GM11168 (cell line): ENCODE data around the gene FOXJ3.

Experiments
- in situ Hi-C: fragments of 300-500 bp; cut with MboI; formaldehyde crosslinking; loops from one replicate; pipeline ENCODE4 v1.12.0; 2022; ENCODE audit warnings: low sequenced_read_pairs; ENCODE audit not compliant: unreplicated experiment

Gene FOXJ3

DNA sequence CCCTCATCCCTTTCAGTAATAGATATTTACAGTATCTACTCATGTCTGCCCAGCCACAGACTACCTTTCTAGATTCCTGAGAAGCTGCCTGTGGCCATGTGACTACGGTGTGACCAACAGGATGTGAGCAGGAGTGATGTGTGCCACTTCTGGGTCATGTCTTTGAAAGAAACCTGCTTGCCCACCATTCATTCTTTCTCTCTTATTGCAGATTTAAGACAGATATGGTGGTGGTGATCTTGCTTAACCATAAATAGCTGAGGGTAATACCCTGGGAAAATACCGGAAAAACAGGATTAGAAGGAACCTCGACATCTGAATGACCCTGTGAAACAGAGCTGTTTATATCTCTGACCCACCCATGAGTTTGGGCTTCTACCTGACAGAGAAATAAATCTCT lies 128.9 kb downstream of the FOXJ3 start:
- in situ Hi-C loops = no loop called here

DNA sequence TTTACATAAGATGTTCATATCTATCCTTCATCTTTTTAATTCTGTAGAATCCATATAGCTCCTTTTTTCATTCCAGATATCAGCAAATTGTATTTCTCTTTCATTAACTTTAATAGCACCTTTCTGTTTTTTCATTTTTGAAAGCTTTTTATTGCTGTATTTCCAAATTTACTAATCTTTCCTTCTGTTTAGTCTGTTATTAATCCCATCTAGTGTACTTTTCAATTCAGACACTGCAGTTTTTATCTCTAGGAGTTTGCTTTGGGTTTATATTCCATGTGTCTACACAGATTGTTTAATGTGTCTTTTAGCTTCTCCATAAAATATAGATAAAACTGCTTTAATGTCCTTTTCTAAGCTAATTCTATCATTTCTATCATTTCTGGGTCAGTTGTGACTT lies 133.0 kb downstream of the FOXJ3 start:
- in situ Hi-C loops = no loop called here

DNA sequence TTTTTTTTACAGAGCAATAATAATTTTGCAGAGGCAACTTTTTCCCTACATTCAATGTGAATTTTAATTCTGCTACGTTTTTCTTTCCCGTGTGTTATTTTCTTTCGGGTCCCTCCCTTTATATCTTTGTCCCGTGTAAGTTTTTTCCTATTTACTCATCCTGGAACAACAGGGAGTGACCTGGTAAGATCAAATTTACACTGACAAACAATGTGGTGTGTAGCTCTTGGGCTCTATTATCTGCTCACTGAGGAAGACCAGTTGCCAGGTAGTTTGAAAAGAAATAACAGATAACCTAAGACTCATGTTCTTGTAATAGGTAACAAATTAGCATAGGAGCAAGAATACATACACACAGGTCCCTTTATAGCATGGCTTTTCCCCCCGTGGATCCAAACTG lies 136.8 kb downstream of the FOXJ3 start:
- in situ Hi-C loops = no loop called here

DNA sequence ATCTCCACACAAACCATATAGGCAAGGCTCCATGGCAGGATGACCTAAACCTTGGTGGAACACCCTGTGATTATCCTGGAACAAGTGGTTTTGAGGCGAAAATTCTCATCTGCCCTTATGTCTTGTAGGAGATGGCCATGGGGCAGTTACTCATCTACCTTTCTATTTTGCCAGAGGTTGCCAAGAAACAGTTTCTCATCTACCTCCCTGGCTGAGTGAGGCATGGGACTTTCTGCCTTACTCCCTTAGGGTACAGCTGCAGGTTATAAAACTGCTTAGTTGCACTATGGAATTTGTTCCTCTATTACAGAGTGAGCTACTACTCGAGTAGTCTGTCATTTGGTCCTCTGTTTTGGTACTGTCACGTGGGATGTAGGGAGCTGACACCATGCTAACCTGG lies 139.2 kb downstream of the FOXJ3 start:
- in situ Hi-C loops = no loop called here

DNA sequence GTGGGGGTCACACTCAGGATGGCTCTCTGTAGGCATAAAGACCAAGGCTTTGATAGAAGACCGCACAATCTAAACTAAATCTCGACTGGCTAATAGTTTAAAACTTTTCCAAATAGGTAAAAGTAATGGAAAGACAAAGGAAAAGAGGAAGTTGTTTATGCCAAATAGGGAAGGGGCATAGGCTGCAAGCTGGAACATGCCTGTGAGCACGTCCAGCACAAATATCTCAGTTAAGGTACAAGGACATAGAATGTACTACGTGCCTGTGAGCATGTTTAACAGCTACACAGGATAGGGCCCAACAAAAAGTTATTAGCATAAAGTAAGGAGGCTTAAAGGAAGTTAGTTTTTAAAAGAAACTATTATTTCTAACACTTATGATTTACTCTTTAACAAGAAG lies 142.9 kb downstream of the FOXJ3 start:
- in situ Hi-C loops = no loop called here

DNA sequence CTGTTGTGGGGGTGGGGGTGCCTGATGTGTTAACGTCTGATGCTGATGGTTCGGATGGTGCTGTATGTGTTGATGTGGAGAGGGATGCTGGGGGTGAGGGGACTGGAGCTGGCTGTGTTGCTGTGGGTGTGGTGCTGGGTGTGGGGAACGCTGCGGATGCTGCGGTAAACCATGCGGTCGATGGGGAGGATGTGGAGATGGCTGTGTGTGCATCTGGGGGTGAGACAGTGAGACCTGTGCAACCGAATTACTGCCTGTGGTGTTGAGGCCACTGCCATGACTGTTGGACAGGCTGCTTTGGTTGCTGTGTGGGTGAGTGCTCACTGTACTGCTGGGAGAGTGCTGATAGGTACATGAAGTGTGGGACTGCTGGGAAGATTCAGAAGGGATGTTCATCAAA lies 143.7 kb downstream of the FOXJ3 start:
- in situ Hi-C loops = no loop called here

DNA sequence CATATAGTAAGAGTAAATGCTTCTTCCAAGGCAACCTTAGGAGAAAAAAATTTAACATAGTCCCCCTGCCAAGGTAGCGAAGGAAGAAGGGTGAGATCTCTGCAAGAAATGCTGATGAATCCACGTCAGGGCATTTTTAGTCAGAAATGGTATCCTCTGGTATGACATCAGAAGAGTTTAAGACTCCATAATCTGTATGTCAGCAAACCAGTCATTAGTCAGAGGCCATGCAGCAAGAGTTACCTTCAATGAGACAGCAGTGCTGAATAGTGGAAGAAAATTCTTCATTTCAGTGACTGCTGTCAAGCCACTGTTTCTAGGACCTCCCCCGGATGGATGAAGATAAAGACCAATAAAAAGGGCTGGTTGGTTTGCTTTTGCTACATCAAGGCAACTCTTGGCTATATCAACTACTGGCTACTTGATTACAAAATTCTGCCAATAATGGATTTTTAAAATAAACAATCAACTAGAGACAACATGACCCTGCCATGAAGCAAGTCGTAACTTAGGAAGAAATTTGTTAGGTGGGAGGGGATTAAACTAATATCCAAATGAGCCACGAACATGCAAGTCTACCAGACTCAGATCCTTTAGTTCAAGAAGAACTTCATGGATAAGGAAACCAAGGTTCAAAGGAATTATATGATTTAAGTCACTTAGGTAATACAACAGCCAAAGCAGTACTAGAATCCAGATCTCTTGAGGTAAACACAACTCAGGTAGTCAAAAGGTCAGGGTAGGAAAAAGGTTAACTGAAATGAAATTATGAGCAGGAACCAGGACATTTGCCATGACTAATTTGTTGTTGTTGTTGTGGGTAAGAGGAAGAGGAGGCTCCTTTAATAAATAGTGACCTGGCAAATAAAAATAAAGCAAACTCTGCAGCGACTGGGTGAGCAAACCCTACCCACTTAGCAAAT lies 144.8 kb downstream of the FOXJ3 start:
- in situ Hi-C loops = no loop called here

DNA sequence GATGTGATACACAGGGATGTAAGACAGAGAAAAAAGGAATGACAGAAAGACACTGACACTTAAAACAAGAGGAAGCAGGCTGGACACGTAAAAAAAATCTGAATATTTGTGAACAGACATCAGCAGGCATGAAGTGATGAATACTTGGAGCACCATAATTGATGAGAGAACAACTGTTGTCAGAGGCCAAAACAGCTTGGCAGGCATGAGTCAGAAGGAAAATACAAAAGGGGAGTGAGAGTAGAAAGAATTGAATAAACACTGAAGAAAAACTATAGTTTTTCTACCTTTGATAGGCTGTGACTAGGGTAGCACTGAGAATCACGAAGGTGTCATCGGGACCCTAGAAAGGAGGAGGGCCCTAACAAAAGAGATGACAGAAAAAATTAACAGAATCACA lies 148.9 kb downstream of the FOXJ3 start:
- in situ Hi-C loops = no loop called here

DNA sequence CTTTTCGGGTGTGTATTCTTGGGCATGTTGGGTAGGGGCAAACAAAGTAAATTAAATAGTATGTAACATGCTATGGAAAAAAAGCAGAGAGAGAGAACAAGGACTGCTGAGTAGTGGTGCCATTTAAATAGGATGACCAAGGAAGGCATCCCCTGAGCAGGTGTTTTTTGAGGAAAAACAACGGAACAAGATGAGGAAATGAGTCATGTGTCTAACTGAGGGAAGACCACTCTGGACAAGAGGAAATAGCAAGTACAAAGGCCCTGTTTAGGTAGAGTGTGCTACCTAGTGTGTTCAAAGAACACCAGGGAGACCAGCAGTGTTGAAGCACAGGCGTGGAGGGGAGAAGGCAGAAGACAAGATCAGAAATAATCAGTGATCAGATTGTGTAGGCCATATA lies 150.4 kb downstream of the FOXJ3 start:
- in situ Hi-C loops = no loop called here

DNA sequence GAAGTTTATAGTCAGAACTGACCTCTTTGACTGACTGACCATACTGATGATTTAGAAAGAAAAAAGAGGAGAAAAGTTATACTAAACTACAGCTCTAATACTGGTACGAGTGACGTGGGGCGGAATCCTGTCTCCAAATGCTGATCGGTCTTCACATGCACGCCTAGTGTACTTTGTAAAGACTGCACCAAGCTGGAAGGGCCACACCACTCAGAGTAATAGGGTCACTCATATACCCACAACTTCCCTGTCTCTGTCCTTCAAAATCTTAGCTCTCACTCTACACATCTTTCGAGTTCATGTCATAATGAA lies 151.1 kb downstream of the FOXJ3 start:
- in situ Hi-C loops = no loop called here

DNA sequence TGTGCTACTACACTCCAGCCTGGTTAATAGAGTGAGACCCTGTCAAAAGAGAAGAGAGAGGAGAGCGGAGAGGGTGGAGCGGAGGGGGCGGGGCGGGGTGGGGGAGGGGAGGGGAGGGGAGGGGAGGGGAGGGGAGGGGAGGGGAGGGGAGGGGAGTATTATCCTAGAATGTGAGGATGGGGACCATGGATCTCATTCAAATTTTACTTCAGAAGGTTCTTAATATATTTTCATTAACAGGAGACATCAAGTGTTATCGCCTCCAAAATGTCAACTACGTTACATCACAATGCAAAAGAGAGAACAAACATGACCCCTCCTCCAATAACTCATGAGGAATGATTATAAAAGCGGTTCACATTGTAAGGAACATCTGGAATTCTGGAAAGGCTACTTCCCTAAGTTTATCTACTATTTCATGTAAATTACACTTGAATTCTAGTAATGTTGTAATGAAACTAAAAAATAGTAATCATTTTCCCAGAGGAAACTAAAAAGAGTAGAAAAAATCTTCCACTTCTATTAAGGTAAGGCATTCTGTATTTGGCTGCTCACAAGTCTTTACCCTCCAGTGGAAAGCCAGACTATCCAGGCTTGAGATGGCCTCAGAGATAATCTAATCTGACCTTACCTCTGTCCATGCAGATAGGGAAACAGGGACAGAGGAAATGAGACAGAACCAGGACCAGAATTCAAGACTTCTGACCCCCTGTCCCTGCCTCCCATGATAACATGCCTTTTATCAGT lies 151.7 kb downstream of the FOXJ3 start:
- in situ Hi-C loops = no loop called here

DNA sequence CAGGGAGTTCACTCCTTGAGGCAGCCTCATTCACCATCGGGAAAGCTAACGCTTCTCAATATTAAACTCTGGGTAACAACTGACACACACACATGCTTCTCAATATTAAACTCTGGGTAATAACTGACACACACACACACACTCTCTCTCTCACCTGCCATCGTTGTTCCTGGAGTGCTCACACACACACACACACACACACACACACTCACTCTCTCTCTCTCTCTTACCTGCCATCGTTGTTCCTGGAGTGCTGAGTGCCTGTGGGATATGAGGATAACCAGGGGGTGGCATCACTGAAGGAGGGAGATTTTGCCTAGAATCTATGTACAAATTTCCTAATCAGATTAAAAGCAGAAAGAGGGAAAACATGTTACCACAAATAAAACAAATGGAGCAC lies 153.3 kb downstream of the FOXJ3 start:
- in situ Hi-C loops = no loop called here

DNA sequence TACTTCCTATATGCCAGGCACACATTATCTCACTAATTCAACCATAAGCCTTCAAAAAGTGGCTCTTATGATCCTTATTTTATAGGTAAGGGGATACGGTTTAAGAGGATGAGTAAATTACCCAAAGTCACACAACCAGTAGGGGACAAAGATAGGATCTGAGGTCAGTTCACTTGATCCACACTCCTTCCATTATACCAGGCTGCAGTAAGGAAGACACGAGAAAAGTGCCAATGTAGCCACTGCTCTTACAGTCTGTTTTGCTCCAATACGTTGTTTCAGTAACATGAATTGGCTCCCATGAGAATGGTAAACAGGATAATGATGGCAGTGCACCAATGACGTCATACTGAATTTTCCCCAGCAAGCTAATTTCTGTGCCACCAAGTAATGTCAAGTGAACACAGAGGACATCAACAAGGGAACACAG lies 155.1 kb downstream of the FOXJ3 start:
- in situ Hi-C loops = no loop called here

DNA sequence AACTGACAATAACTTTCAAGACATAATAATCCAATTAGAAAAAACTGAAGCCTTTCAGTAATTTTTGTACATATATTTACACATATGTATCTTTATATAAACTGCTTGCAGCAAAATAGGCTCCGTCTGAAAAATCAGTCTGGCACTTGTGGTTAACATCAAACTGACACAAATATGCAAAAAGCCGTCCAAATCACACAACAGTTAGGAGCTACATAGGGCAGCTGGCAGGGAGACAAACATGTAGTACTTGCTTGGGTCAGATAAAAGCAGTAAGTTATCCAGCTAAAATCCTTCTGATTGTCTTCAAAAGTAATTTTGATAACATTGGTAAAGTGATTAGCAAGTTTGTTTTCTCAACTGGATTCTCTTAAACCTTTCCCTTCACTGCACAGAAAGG lies 155.8 kb downstream of the FOXJ3 start:
- in situ Hi-C loops = no loop called here

DNA sequence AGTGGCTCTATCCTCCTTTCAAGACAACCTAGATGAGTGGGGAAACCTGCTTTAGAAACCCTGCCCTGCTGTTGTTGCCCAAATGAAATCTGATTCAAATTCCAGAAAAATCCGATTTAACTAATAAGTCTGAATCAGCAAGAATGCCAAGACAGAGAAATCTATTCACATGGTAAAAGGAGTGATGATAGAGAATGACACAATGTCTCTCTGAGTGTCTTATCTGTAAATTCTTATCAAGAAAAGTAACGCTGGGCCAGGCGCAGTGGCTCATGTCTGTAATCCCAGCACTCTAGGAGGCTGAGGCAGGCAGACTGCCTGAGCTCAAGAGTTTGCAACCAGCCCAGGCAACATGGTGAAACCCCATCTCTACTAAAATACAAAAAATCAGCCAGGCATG lies 156.8 kb downstream of the FOXJ3 start:
- in situ Hi-C loops = no loop called here

DNA sequence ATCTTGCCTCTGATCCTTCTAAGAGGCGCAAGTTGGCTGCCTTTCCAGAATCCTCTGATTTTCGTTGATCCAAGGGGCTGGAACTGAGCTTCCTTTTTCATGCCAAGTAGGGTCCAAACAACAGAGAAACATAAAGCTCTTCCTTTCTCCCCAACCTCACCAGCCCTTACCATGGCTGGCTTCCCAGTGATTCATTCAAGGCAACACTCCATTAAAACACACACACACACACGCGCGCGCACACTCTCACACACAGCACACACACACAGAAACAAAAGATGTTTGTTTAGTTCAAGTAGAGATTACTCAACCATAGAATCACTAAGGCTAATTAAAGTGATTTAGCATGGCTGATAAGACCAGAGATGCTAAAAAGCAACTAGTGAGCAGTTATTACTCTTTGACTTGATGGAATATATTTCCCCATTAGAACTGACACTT lies 157.5 kb downstream of the FOXJ3 start:
- in situ Hi-C loops = no loop called here

DNA sequence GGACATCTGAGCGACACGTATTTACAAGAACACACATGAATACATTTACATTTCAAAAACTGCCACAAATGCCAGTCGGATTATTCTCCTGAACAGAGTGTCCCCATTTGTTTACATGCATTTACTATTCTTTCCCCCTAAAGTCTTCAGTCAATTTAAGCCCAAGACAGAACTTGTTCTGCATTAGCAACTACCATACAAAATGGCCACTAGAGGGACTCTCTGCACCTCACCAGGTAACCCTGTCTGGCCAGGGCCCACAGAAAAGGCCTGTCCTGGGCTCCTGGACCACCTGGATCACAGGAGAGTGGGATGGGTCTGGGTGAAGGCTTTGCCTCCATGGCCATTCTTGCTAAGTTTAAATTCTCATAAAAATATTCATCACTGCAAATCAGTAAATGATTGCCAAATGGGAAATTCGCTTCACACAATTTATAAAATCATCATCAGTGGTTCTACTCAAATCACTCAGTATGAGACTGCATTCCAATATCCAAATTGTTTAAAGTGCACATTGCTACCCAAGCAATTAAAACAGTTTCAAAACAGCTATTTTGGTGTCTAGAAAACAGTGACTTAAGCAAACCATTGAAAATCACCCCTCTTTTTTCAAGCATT lies 158.0 kb downstream of the FOXJ3 start:
- in situ Hi-C loops = no loop called here

DNA sequence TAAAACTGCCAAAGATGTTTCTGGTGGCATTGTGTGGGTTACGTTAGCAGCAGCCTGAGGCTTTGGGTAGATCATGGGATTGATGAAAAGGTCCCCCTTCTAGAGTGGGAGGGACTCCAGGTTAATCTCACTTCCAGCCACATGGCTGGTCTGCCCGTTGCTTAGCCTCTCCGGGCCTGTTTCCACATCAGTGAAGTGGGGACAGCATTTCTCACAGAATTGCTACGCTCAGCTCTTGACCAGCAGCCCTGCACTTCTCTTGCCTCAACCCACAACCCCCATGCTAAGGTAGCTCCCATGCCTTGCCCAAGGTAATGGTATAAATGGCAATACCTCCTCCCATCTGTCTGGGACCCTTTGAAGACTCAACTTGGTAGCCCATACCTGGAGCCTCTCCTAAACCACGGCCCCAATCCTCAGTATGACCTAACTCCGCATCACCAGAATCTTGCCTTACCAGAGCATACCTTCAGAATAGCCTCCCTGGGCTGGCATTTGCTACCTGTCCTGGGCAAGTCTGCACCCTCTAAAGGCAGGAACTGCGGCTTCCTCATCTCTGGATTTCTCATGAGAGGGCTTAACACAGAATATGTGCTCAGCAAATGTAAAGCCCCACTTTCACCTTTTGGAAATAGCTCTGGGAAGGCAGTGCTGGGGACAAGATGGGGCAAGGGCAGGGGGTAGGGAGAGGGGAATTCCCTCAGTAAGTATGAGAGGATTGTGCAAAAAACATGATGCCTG lies 159.6 kb downstream of the FOXJ3 start:
- in situ Hi-C loops = no loop called here

DNA sequence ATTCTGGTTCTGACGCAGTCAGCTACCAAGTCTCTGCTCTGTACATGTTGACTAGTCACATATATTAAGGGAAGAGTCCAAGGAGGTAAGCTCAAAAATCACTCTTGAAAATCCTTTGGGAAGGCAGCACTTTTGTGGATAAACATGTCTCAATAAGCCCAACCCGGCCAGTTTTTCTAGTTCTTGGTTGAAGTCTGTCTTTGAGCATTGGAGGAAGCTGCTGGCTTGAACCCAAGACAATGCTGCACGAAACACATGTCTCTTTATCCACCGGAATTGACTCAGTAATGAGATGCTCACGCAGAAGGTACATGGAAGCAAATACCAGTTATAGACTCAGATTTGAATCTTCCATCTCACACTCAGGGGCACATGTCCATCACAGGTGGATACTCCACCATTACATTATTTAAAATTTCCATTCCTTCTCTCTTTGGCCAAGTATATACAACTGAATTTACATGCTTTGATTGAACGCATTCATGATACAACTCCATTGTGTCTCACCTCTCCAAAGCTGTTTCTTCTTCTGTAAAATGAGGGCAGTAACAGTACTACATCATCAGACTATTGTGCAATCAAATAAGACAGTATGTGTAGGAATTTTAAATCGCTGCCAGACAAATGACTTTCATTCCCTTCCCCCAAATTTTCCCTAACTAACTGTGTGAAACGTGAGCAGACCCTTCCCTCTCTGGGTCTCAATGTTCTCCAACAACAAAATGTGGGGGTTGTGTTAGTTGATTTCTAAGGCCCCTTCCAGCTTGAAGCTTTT lies 160.9 kb downstream of the FOXJ3 start:
- in situ Hi-C loops = loop anchor here (25.0 kb wide), 1 partner anchor 612 kb away; no protein-coding TSS in a partner anchor
